Ishikawa (cell line): ENCODE measurements around the gene PLEKHH1.

ENCODE experiments used
- TEAD4 ChIP-seq: IDR thresholded peaks from 2 replicates; pipeline ENCODE4 v1.6.1; 2012
- TF ChIP-seq, protein P1 (sequence below): IDR thresholded peaks from 2 replicates; pipeline ENCODE4 v1.6.1; 2012; ENCODE audit warnings: low read depth, mild to moderate bottlenecking

DNA sequence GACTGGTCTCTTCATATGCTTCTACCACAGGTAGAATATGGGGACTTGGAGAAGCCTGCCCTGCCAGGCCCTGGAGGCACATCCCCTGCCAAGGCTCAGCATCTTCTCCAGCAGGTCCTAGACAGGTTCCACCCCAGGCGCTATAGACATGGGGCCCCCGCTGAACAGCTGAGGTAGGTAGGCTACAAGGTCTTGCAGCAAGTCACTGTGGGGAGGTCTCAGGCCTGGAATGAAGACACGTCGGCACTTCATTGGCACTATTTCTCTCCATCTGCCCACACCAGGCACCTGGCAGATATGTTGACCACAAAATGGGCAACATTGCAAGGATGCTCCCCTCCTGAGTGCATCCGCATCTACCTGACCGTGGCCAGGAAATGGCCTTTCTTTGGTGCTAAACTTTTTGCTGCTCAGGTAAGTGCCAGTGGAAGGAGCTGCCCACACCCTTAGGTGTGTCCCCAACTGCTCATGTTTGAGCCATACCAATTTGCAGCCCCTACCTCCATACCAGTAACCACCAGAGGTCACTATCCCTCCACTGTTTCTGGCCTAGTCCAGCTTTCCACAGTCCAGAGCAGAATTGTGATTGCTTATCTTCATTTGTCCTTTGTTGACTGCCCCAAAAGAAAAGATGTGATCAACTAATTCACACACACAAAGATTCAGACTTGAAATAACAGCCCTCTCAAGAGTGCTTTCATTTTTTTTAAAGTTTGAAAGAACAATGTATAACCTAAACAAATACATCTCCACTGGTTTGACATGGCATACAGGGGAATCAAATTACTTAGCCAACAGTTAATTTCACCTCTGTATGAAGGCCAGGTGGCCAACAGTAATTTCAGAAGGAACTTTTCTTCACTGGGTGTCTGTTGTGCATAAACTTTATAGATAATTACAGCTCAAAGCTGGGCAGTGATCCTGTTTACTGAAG, 50.9 kb downstream of the PLEKHH1 start:
- TF ChIP-seq, protein P1, sequence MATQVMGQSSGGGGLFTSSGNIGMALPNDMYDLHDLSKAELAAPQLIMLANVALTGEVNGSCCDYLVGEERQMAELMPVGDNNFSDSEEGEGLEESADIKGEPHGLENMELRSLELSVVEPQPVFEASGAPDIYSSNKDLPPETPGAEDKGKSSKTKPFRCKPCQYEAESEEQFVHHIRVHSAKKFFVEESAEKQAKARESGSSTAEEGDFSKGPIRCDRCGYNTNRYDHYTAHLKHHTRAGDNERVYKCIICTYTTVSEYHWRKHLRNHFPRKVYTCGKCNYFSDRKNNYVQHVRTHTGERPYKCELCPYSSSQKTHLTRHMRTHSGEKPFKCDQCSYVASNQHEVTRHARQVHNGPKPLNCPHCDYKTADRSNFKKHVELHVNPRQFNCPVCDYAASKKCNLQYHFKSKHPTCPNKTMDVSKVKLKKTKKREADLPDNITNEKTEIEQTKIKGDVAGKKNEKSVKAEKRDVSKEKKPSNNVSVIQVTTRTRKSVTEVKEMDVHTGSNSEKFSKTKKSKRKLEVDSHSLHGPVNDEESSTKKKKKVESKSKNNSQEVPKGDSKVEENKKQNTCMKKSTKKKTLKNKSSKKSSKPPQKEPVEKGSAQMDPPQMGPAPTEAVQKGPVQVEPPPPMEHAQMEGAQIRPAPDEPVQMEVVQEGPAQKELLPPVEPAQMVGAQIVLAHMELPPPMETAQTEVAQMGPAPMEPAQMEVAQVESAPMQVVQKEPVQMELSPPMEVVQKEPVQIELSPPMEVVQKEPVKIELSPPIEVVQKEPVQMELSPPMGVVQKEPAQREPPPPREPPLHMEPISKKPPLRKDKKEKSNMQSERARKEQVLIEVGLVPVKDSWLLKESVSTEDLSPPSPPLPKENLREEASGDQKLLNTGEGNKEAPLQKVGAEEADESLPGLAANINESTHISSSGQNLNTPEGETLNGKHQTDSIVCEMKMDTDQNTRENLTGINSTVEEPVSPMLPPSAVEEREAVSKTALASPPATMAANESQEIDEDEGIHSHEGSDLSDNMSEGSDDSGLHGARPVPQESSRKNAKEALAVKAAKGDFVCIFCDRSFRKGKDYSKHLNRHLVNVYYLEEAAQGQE: no peak
- no peak for TF ChIP-seq TEAD4
